Sigmoid colon (tissue), 4 donors: ENCODE measurements around the gene DDIT4.

Experiments
- CTCF ChIP-seq, 4 experiments: fragments of 450-650 bp in 3 of 4; fragments of 200-600 bp in 1 of 4; IDR thresholded peaks; one replicate each; pipeline ENCODE4 v1.5.1; 2016 to 2019; ENCODE audit warnings: antibody characterized with exemption in 4 of 4, mild to moderate bottlenecking in 3 of 4, moderate library complexity in 2 of 4
- EP300 ChIP-seq, 4 donors: sonication (generic); formaldehyde crosslinking; IDR thresholded peaks; one replicate each; pipeline ENCODE4 v1.6.1; 2017; ENCODE audit warnings: antibody characterized with exemption in 4 of 4
- POLR2A ChIP-seq, 2 donors: fragments of 450-650 bp; IDR thresholded peaks; one replicate each; pipeline ENCODE4 v1.6.1; 2016; ENCODE audit warnings: antibody characterized with exemption in 2 of 2, mild to moderate bottlenecking in 2 of 2, moderate library complexity in 2 of 2
- POLR2AphosphoS5 ChIP-seq, 4 donors: sonication (generic); formaldehyde crosslinking; IDR thresholded peaks; one replicate each; pipeline ENCODE4 v1.6.1; 2017; ENCODE audit warnings: antibody characterized with exemption in 4 of 4

- TF ChIP-seq POLR2AphosphoS5 (IDR thresholded peaks at IDR 0.05) (no peak), POLR2A (IDR thresholded peaks at IDR 0.05) (no peak), EP300 (IDR thresholded peaks at IDR 0.05) (no peak), CTCF (IDR thresholded peaks at IDR 0.05) (no peak)
These were observed 29.9 kb downstream of the DDIT4 start for GRCh38 chr10:72303424-72304128.
